IMR-90 (cell line): Measurements from ENCODE around the gene RHOU. TPM values are rescaled to one million over a fixed set of nuclear protein-coding genes. Genes with fewer than 3 reads are reported as not detected.

Source experiments
- ATAC-seq: fragments of 200-7000 bp; cut with Tn5 transposase; 2 replicates; pipeline ENCODE4 v1.9.1; 2020; ENCODE audit warnings: low read depth, mild to moderate bottlenecking, moderate library complexity
- BruUV-seq: library from RNA; stranded (reverse); fragments of 400-500 nt; replicated peaks from 2 replicates; lab custom pipeline; 2021; lab: Mats Ljungman, UMichigan
- CTCF ChIA-PET: fragments of 300-600 bp; formaldehyde crosslinking; extraction: SDS; loops from one replicate; lab custom pipeline; 2021; ENCODE audit warnings: antibody characterized with exemption; lab: Yijun Ruan, JAX
- POLR2A ChIA-PET: fragments of 300-600 bp; sonication (Branson Sonifier 250); formaldehyde crosslinking; loops from one replicate; lab custom pipeline; 2022; ENCODE audit warnings: antibody characterized with exemption; ENCODE audit not compliant: unreplicated experiment; lab: Charles Lee
- DNase-seq: peaks from one replicate; pipeline ENCODE4 v3.0.0; 2013
- H2AFZ ChIP-seq: replicated peaks from 2 replicates; pipeline ENCODE3; 2013; ENCODE audit warnings: low read length, mild to moderate bottlenecking; ENCODE audit not compliant: poor library complexity
- H2AK5ac ChIP-seq: 2 replicates; pipeline ENCODE4 v1.6.1; 2013; ENCODE audit warnings: low read depth, low read length, inconsistent platforms
- H2AK9ac ChIP-seq: replicated peaks from 2 replicates; pipeline ENCODE3; 2013; ENCODE audit warnings: mild to moderate bottlenecking, low read depth, low read length, moderate library complexity; ENCODE audit not compliant: poor library complexity
- H2BK120ac ChIP-seq: 2 replicates; pipeline ENCODE4 v1.6.1; 2013; ENCODE audit warnings: low read depth, low read length, inconsistent platforms
- H2BK15ac ChIP-seq: 3 replicates; pipeline ENCODE4 v1.6.1; 2013; ENCODE audit warnings: low read depth, low read length, inconsistent platforms
- H2BK20ac ChIP-seq: 2 replicates; pipeline ENCODE4 v1.6.1; 2013; ENCODE audit warnings: low read depth, mild to moderate bottlenecking, inconsistent platforms, low read length, moderate library complexity
- H2BK5ac ChIP-seq: 2 replicates; pipeline ENCODE4 v1.6.1; 2013; ENCODE audit warnings: mild to moderate bottlenecking, low read depth, low read length, inconsistent platforms; ENCODE audit not compliant: poor library complexity, severe bottlenecking
- H3K14ac ChIP-seq: replicated peaks from 2 replicates; pipeline ENCODE4 v1.6.1; 2013; ENCODE audit warnings: low read depth, low read length, inconsistent platforms
- H3K18ac ChIP-seq: 2 replicates; pipeline ENCODE4 v1.6.1; 2013; ENCODE audit warnings: low read depth, low read length, control low read depth
- H3K23ac ChIP-seq: 2 replicates; pipeline ENCODE4 v1.6.1; 2013; ENCODE audit warnings: low read depth, low read length, inconsistent platforms
- H3K27ac ChIP-seq: 2 replicates; pipeline ENCODE4 v1.5.1; 2013; ENCODE audit warnings: mild to moderate bottlenecking, control low read depth, low read length; ENCODE audit not compliant: insufficient read depth
- H3K27me3 ChIP-seq: 2 replicates; pipeline ENCODE4 v1.6.1; 2013; ENCODE audit warnings: low read length; ENCODE audit not compliant: control insufficient read depth, insufficient read depth
- H3K36me3 ChIP-seq: 2 replicates; pipeline ENCODE4 v1.6.1; 2013; ENCODE audit warnings: low read length, mixed read lengths; ENCODE audit not compliant: control insufficient read depth, insufficient read depth
- H3K4ac ChIP-seq: 2 replicates; pipeline ENCODE4 v1.6.1; 2013; ENCODE audit warnings: low read depth, low read length, inconsistent platforms
- H3K4me1 ChIP-seq: 2 replicates; pipeline ENCODE4 v1.6.1; 2013; ENCODE audit warnings: low read length, mixed read lengths; ENCODE audit not compliant: control insufficient read depth, insufficient read depth
- H3K4me2 ChIP-seq: 2 replicates; pipeline ENCODE4 v1.6.1; 2013; ENCODE audit warnings: low read depth, mild to moderate bottlenecking, control low read depth, low read length, moderate library complexity
- H3K4me3 ChIP-seq: 2 replicates; pipeline ENCODE4 v1.5.1; 2013; ENCODE audit warnings: low read depth, mild to moderate bottlenecking, control low read depth, low read length, moderate library complexity; ENCODE audit not compliant: insufficient read depth
- H3K56ac ChIP-seq: 2 replicates; pipeline ENCODE4 v1.6.1; 2013; ENCODE audit warnings: low read length, inconsistent platforms; ENCODE audit not compliant: insufficient read depth; ENCODE audit errors: extremely low read depth
- H3K79me1 ChIP-seq, 2 experiments: 2 replicates each; pipeline ENCODE4 v1.6.1; 2013; ENCODE audit warnings: low read length in 2 of 2, inconsistent platforms in 1 of 2, low read depth in 1 of 2
- H3K9ac ChIP-seq: 2 replicates; pipeline ENCODE4 v1.6.1; 2013; ENCODE audit warnings: low read depth, low read length, control low read depth
- H3K9me1 ChIP-seq: 2 replicates; pipeline ENCODE4 v1.6.1; 2013; ENCODE audit warnings: low read length, inconsistent platforms; ENCODE audit not compliant: insufficient read depth
- H3K9me3 ChIP-seq: 2 replicates; pipeline ENCODE4 v1.6.1; 2013; ENCODE audit warnings: low read length; ENCODE audit not compliant: control insufficient read depth, insufficient read depth
- H4K20me1 ChIP-seq: 2 replicates; pipeline ENCODE4 v1.6.1; 2013; ENCODE audit warnings: low read length, inconsistent platforms; ENCODE audit not compliant: insufficient read depth
- H4K5ac ChIP-seq: 2 replicates; pipeline ENCODE4 v1.6.1; 2013; ENCODE audit warnings: mild to moderate bottlenecking, low read depth, low read length, control low read depth
- H4K8ac ChIP-seq, 2 experiments: 2 replicates each; pipeline ENCODE4 v1.6.1; 2013; ENCODE audit warnings: low read depth in 2 of 2, low read length in 2 of 2, control low read depth in 1 of 2, inconsistent platforms in 1 of 2
- H4K91ac ChIP-seq: 2 replicates; pipeline ENCODE4 v1.6.1; 2013; ENCODE audit warnings: low read depth, low read length, inconsistent platforms; ENCODE audit not compliant: insufficient read depth
- BHLHE40 ChIP-seq: fragments of 150-350 bp; IDR thresholded peaks from 2 replicates; pipeline ENCODE4 v1.6.1; 2016; ENCODE audit warnings: mild to moderate bottlenecking, low read depth, low read length
- CEBPB ChIP-seq: IDR thresholded peaks from 2 replicates; pipeline ENCODE4 v1.6.1; 2012; ENCODE audit warnings: low read depth, low read length, improper control_type of control experiment
- CHD1 ChIP-seq: IDR thresholded peaks from 2 replicates; pipeline ENCODE4 v1.6.1; 2012; ENCODE audit warnings: low read depth, low read length, improper control_type of control experiment
- ELK1 ChIP-seq: fragments of 150-350 bp; IDR thresholded peaks from 2 replicates; pipeline ENCODE4 v1.6.1; 2016; ENCODE audit warnings: low read depth, mild to moderate bottlenecking, low read length, moderate library complexity, borderline replicate concordance
- FOS ChIP-seq: fragments of 150-350 bp; IDR thresholded peaks from 2 replicates; pipeline ENCODE4 v1.6.1; 2016; ENCODE audit warnings: low read depth, low read length
- MXI1 ChIP-seq: IDR thresholded peaks from 2 replicates; pipeline ENCODE4 v1.6.1; 2012; ENCODE audit warnings: low read depth, mild to moderate bottlenecking, low read length, moderate library complexity, borderline replicate concordance
- NFE2L2 ChIP-seq: fragments of 150-350 bp; IDR thresholded peaks from 2 replicates; pipeline ENCODE4 v1.6.1; 2016; ENCODE audit warnings: low read depth, mild to moderate bottlenecking, low read length
- RCOR1 ChIP-seq: IDR thresholded peaks from 2 replicates; pipeline ENCODE4 v1.6.1; 2012; ENCODE audit warnings: mild to moderate bottlenecking, low read length, improper control_type of control experiment; ENCODE audit not compliant: insufficient replicate concordance
- RFX5 ChIP-seq: IDR thresholded peaks from 2 replicates; pipeline ENCODE4 v1.8.0; 2012; ENCODE audit warnings: low read depth, mild to moderate bottlenecking, low read length, moderate library complexity
- SMC3 ChIP-seq: fragments of 150-350 bp; IDR thresholded peaks from 2 replicates; pipeline ENCODE4 v1.6.1; 2016; ENCODE audit warnings: low read depth, mild to moderate bottlenecking, antibody characterized with exemption, low read length, moderate library complexity
- WGBS, 2 experiments: methylation state at CpG; one replicate each; pipeline versions ENCODE4 v1.1.5 to v1.1.7; 2013; ENCODE audit warnings: missing lambda C conversion rate in 2 of 2; ENCODE audit not compliant: insufficient read length in 1 of 2; ENCODE audit errors: extremely low coverage in 2 of 2; 5-methylcytosine and 5-hydroxymethylcytosine counted together
- dilution Hi-C: fragments of 300-500 bp; cut with HindIII; formaldehyde crosslinking; loops from one replicate; pipeline ENCODE4 v1.14.3; 2018; ENCODE audit warnings: low sequenced_read_pairs; ENCODE audit not compliant: unreplicated experiment
- in situ Hi-C: fragments of 300-500 bp; cut with MboI; formaldehyde crosslinking; loops from 3 replicates; pipeline ENCODE4 v1.14.3; 2019; ENCODE audit warnings: low sequenced_read_pairs, inconsistent platforms, mixed read lengths
- intact Hi-C: fragments of 100-400 bp; cut with micrococcal nuclease; formaldehyde crosslinking; loops from 2 replicates; pipeline ENCODE4 v1.10.0; 2022
- polyA plus RNA-seq, 3 experiments: library from polyadenylated mRNA; depleted of rRNA; stranded (reverse); fragments of >200 nt; gene quantifications; 2 replicates each; pipeline ENCODE4 v1.2.3, GENCODE V29; 2012; ENCODE audit warnings: low replicate concordance in 1 of 3
- total RNA-seq: library from RNA; depleted of rRNA; stranded (reverse); fragments of >200 nt; gene quantifications from 2 replicates; pipeline ENCODE4 v1.2.3, GENCODE V29; 2012
- TF ChIP-seq, protein P1 (sequence below): conservative IDR thresholded peaks from 2 replicates; pipeline ENCODE4 v1.5.1; 2012; ENCODE audit warnings: mild to moderate bottlenecking, low read depth, low read length, improper control_type of control experiment

RHOU gene
- total and polyA plus RNA-seq, 2 of the 4 experiments (the other 2 are of a cell fraction) = 0.44 to 0.72 TPM

- ChIA-PET POLR2A (no interaction called here), CTCF (no interaction called here)
- Histone ChIP-seq H3K9me3 (no peaks in the 10 kb centered on the region), H3K4me1 (peaks cover 16% of the 10 kb centered on the region), H3K18ac (no peak overlapping the region), H4K91ac (no peak overlapping the region), H3K36me3 (no peaks in the 10 kb centered on the region), H3K4ac (no peak overlapping the region), H3K27ac (no peak overlapping the region), H3K9me1 (peaks cover 12% of the 10 kb centered on the region), H2BK15ac (no peak overlapping the region), H2BK120ac (no peak overlapping the region), H3K27me3 (peaks cover 6% of the 10 kb centered on the region; the same call in 1 of the 2 replicates), H3K4me3 (no peak overlapping the region), H2BK5ac (no peak overlapping the region), H3K4me2 (no peak overlapping the region), H4K5ac (no peak overlapping the region), H2BK20ac (no peak overlapping the region), H4K20me1 (no peaks in the 10 kb centered on the region), H4K8ac (no peak overlapping the region), H3K9ac (no peak overlapping the region), H2AK5ac (no peak overlapping the region), H2AK9ac (no peak overlapping the region), H3K79me1 (no peaks in the 10 kb centered on the region), H3K14ac (no peak overlapping the region), H3K23ac (no peak overlapping the region), H3K56ac (no peak overlapping the region), H2AFZ (no peak overlapping the region)
- dilution Hi-C loops = no loop called here
- no peak for ATAC-seq
- 80% methylated on average over 1 of the region's 4 CpGs; no CpG with 5 or more reads in 1 of the 2 experiments for WGBS, 2 experiments
- TF ChIP-seq BHLHE40 (no peak), FOS (no peak), CHD1 (no peak), ELK1 (no peak), RFX5 (no peak), SMC3 (no peak), MXI1 (no peak), CEBPB (no peak), NFE2L2 (no peak), RCOR1 (no peak)
- TF ChIP-seq, protein P1, sequence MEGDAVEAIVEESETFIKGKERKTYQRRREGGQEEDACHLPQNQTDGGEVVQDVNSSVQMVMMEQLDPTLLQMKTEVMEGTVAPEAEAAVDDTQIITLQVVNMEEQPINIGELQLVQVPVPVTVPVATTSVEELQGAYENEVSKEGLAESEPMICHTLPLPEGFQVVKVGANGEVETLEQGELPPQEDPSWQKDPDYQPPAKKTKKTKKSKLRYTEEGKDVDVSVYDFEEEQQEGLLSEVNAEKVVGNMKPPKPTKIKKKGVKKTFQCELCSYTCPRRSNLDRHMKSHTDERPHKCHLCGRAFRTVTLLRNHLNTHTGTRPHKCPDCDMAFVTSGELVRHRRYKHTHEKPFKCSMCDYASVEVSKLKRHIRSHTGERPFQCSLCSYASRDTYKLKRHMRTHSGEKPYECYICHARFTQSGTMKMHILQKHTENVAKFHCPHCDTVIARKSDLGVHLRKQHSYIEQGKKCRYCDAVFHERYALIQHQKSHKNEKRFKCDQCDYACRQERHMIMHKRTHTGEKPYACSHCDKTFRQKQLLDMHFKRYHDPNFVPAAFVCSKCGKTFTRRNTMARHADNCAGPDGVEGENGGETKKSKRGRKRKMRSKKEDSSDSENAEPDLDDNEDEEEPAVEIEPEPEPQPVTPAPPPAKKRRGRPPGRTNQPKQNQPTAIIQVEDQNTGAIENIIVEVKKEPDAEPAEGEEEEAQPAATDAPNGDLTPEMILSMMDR = no peak
- DNase-seq = no peak
- BruUV-seq = no TSS peak
- in situ Hi-C loops = no loop called here
- intact Hi-C loops = no loop called here
Measured at GRCh38 chr1:228786361-228787129, 51.3 kb downstream of the RHOU start.
